Progenitor cell of endocrine pancreas (in vitro differentiated cells): ENCODE data around the gene ARHGAP8. TPM values are rescaled to one million over a fixed set of nuclear protein-coding genes. Genes with fewer than 3 reads are reported as not detected.

Experiments
- DNase-seq: peaks from one replicate; pipeline ENCODE4 v3.0.0; 2021; ENCODE audit warnings: low spot score; ENCODE audit not compliant: unreplicated experiment
- H3K27ac Mint-ChIP-seq: 2 replicates; pipeline ENCODE4 v1.8.0; 2021; ENCODE audit warnings: mild to moderate bottlenecking, moderate library complexity, mixed read lengths
- H3K27me3 Mint-ChIP-seq: 2 replicates; pipeline ENCODE4 v1.8.0; 2021; ENCODE audit warnings: mixed read lengths
- H3K36me3 Mint-ChIP-seq: 2 replicates; pipeline ENCODE4 v1.8.0; 2022; ENCODE audit warnings: mixed read lengths; ENCODE audit not compliant: insufficient read depth
- H3K4me1 Mint-ChIP-seq: 2 replicates; pipeline ENCODE4 v1.8.0; 2021; ENCODE audit warnings: low read depth, mixed read lengths
- H3K4me3 Mint-ChIP-seq: 2 replicates; pipeline ENCODE4 v1.8.0; 2021; ENCODE audit warnings: low read depth, mild to moderate bottlenecking, moderate library complexity, mixed read lengths
- H3K9me3 Mint-ChIP-seq: 2 replicates; pipeline ENCODE4 v1.8.0; 2021; ENCODE audit warnings: low read depth, mixed read lengths
- total RNA-seq: library from RNA; stranded (reverse); gene quantifications from 2 replicates; pipeline ENCODE4 v1.2.1, GENCODE V29; 2021
- TF ChIP-seq, protein P1 (sequence below): fragments of 200-600 bp; sonication (generic); IDR thresholded peaks from one replicate; pipeline ENCODE4 v1.5.0; 2021; ENCODE audit warnings: antibody characterized with exemption, mild to moderate bottlenecking; ENCODE audit not compliant: unreplicated experiment

The ARHGAP8 gene
- total RNA-seq, 1 donor from 2014 or later, result 100 TPM

DNA sequence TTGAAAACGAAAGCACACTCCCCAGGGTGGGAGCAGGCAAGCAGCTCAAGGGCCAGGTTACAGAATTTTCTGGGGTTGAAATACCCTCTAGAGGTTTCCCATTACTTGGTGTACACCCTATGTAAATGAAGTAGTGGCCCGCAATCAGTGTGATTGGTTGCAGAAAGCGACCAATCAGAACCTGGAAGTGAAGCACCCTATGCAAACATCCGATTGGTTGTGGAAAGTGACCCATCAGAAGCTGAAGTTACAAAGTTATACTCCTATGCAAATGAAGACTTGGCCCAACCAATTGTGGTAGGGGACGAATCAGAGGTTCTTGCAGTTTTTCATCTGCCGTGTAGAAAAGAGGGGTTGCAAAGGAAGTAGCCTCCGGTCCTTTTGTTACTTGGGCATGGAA, 31.2 kb upstream of the ARHGAP8 start:
- Mint-ChIP-seq H3K27me3 (no peaks in the 10 kb centered on the region), H3K27ac (no peak overlapping the region), H3K4me3 (no peak overlapping the region), H3K9me3 (no peaks in the 10 kb centered on the region), H3K4me1 (peaks cover 2% of the 10 kb centered on the region), H3K36me3 (peaks cover 4% of the 10 kb centered on the region)
- TF ChIP-seq, protein P1, sequence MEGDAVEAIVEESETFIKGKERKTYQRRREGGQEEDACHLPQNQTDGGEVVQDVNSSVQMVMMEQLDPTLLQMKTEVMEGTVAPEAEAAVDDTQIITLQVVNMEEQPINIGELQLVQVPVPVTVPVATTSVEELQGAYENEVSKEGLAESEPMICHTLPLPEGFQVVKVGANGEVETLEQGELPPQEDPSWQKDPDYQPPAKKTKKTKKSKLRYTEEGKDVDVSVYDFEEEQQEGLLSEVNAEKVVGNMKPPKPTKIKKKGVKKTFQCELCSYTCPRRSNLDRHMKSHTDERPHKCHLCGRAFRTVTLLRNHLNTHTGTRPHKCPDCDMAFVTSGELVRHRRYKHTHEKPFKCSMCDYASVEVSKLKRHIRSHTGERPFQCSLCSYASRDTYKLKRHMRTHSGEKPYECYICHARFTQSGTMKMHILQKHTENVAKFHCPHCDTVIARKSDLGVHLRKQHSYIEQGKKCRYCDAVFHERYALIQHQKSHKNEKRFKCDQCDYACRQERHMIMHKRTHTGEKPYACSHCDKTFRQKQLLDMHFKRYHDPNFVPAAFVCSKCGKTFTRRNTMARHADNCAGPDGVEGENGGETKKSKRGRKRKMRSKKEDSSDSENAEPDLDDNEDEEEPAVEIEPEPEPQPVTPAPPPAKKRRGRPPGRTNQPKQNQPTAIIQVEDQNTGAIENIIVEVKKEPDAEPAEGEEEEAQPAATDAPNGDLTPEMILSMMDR, result no peak
- no peak for DNase-seq

DNA sequence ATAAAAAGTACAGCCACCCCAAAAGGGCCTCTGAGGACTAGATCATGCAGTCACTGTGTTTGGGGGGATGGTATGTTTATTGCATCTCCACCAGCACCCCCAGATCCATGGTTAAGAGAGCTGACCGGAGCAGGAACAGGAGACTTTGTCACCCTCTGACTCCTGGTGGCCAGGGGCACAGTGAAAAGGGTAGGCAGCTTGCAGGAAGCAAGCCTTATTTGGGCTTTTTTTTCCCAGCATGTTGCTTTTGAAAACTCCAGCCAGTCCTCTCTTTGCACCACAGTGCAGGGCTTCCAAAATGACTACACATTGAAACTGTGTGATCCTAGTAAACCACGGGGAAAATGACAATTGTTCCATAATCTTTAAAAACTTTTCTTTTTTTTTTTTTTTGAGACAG, 29.8 kb upstream of the ARHGAP8 start:
- Mint-ChIP-seq H3K4me1 (peaks cover 2% of the 10 kb centered on the region), H3K27me3 (no peaks in the 10 kb centered on the region), H3K27ac (no peak overlapping the region), H3K9me3 (no peaks in the 10 kb centered on the region), H3K36me3 (peaks cover 4% of the 10 kb centered on the region), H3K4me3 (no peak overlapping the region)
- TF ChIP-seq, protein P1, result no peak
- no peak for DNase-seq

DNA sequence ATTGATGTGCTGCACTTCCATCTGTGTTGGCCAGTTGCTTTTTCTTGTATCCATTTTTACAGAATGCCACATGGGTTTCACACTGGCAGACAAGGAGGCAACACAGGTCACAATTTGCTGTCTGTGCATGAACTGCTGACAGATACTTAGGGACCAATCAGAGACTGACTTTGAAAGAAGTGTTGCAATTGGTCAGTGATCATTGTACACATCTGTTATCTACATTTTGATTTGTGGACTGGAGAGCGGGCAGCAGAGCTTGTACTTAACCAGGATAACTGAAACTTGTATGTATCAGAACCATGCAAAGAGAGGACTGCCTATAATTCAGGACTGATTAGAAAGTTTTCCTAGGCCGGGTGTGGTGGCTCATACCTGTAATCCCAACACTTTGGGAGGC, 28.6 kb upstream of the ARHGAP8 start:
- no peak for DNase-seq
- H3K27ac Mint-ChIP-seq, result no peak overlapping the region
- H3K4me3 Mint-ChIP-seq, result no peak overlapping the region
- no peaks in the 10 kb centered on the region for H3K27me3 Mint-ChIP-seq
- H3K4me1 Mint-ChIP-seq, result peaks cover 2% of the 10 kb centered on the region
- peaks cover 3% of the 10 kb centered on the region for H3K36me3 Mint-ChIP-seq
- TF ChIP-seq, protein P1, result no peak
- no peaks in the 10 kb centered on the region for H3K9me3 Mint-ChIP-seq

DNA sequence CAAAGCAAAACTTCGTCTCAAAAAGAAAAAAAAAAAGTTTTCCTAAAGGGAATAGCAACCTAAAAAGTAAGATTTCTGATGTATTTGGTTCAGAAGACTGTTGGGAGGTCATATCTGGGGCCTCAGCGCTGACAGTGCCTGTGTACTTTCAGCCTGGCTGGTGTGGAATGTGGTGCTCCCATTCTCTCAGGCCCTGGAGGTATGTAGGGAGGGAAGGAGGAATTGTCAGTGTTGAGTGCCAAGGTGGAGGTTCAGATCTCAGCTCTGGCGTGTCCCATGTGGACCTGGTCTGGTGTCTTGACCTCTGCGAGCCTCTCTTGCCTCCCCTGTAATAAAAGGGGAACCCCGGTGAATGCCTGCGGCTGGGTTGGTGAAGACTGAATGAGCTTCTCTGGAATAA, 28.0 kb upstream of the ARHGAP8 start:
- Mint-ChIP-seq H3K36me3 (peaks cover 1% of the 10 kb centered on the region), H3K4me3 (no peak overlapping the region), H3K9me3 (no peaks in the 10 kb centered on the region), H3K27me3 (no peaks in the 10 kb centered on the region), H3K27ac (no peak overlapping the region), H3K4me1 (peaks cover 2% of the 10 kb centered on the region)
- DNase-seq, result no peak
- TF ChIP-seq, protein P1, result no peak

DNA sequence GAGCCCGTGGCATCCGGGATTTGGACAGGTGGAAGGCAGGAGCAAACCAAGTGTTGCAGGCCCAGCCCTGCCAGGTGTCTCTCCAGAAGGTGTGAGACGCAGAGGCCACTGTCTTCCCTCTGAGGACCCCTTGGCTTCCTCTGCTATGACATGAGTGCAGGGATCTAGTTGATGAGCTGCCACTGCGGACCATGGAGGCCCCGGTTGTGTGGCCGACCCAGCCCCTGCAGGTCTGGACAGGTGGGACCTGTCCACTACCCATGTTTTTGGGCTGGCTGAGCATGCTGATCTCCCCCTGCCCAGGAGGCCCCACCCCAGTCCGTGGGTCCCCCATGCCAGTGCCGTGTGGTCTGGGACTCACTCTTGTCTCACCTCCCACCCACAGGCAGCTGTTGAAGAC, 27.5 kb upstream of the ARHGAP8 start:
- H3K36me3 Mint-ChIP-seq, result peaks cover 1% of the 10 kb centered on the region

More for the DNA sequence above, 27.5 kb upstream of the ARHGAP8 start:
- no peak overlapping the region for H3K4me3 Mint-ChIP-seq
- no peaks in the 10 kb centered on the region for H3K9me3 Mint-ChIP-seq
- no peaks in the 10 kb centered on the region for H3K27me3 Mint-ChIP-seq
- TF ChIP-seq, protein P1, result no peak
- H3K4me1 Mint-ChIP-seq, result peaks cover 2% of the 10 kb centered on the region
- no peak overlapping the region for H3K27ac Mint-ChIP-seq
- no peak for DNase-seq
